ENCODE data around the gene MMP8.

MMP8 gene

GRCh38 chr11:102719620-102720277, 5.0 kb downstream of the MMP8 start:
- no peak for DNase-seq

- no peak for DNase-seq
Observed at GRCh38 chr11:102717280-102717679, 7.5 kb downstream of the MMP8 start.

DNA sequence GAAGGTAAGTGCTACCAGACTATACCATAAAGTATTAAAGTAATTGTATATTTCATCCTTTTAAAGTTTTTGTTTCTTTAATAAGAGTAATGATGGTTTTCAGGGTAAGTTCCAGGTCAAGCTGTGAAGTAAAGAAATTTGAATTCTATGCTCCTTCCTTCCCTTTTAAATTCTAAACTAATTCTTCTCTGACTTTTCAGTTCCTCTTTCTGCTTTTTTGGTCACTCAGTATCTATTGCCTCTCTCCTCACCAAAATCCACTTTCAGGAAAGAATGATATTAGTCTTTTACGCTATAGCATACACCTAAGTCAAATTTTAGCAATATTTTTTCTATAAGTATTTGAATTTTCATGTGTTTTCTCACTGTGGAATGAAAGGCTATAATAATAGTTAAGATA, 8.2 kb downstream of the MMP8 start:
- DNase-seq = no peak

DNA sequence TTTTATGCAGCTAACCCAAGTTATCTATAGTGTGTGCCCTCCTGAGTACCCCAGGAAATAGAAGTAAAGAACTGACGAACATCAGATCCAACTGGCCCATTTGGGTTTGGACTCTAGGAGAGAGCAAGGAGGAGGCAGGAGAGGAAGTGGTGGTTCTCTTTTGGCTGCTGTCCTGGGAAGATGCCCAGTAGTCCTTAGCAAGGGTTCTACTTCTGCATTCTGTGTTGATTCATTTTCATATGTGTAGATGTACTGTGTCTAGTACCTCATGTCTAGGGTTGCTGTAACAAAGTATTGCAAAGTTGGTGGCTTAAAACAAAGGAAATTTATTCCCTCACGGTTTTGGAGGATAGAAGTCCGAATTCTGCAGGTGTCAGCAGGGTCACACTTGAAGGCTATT, 12.6 kb downstream of the MMP8 start:
- DNase-seq = no peak

DNA sequence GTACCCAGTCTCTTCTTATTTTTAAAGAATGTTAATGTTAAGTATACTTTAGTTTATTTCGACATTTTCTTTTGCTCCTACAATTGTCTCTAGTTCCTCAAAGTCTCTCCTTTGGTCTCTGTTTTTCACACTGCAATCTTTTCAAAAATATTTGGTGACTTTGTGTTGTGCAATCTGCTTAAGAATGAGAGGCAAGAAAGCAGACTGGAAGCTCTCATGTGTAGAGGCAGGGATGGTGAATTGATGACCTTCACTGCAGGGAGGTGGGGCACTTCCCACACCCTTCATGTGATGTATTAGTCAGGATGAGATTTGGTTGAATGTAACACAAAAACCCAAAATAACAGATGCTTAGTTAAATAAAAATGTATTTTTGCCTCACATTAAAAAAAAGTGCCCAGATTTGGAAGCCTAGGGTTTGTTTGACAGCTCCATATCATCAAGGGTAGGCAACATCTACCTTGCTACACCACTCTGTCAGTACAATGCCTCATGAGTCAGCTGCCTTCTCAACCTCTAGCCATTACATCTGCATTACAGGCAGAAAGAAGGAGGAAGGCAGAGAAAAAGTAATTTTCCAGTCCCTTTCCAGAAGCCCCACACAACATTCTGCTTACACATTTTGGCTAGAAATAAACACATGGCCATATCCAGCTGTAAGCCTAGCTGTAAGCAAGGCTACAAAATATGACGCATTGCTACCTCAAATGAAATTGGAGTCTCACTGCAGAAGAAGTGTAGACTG, 15.4 kb downstream of the MMP8 start:
- DNase-seq = no peak

- no peak for DNase-seq
Observed at GRCh38 chr11:102708654-102709053, 16.1 kb downstream of the MMP8 start.

- no peak for DNase-seq
Observed at GRCh38 chr11:102705626-102706025, 19.1 kb downstream of the MMP8 start, which contains the start of gene MMP27. TSS of gene MMP27 (minus strand) at chr11:102705769. CDS start at chr11:102705714, 55 bp downstream.

- DNase-seq = no peak
Observed at GRCh38 chr11:102704841-102705240, 19.9 kb downstream of the MMP8 start.

DNA sequence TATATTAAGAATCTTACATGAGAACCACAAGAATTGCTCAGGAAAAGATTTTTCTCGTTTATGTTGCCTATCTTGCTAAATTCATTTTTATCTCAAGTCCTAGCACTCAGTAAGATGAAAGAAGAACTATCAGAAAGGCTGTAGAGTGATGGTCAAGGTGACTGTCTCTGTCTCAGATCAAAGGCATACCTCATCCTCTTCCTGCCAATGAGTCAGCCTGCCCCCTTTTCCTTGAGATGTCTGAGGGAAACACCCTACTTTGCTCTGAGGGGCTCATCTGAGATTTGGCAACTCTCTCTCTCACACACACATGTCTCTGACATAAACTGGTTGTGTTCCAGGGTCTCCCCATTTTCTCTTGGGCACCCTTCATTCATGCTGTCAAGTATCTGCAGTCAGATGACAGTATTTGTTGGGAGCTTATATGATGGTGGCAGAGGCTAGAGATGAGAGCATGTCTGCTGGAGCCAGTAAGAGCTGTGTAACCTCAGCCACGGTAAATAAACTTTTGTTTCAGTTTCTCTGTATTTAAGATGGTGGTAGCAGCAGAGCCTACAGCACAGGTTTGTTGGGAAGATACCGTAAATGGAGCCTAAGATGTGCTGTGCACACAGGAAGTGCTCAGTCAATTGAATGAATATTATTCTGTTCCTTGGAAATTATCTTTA, 20.8 kb downstream of the MMP8 start:
- DNase-seq = no peak

GRCh38 chr11:102695201-102695600, 29.6 kb downstream of the MMP8 start:
- DNase-seq = no peak

- DNase-seq = no peak
Observed at GRCh38 chr11:102685754-102686153, 39.0 kb downstream of the MMP8 start.

DNA sequence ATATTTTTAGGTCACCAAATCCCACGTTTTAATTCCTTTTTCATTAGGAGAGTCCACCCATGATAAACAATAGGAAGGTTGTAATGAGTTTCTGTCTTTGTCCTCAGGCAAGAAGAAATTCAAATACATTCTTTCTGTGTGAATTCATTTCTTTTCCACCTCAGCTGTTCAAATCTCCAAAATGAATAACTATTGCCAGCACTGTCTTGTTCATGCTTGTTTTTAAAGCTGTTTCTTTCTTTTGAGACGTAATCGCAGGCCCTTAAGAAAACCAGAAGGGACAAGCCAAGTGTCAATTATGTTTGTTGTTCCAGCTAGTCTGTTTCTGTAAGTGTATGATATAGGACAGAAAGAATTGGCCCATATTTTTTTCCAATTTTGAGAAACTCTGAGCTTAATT, 39.4 kb downstream of the MMP8 start:
- no peak for DNase-seq

GRCh38 chr11:102683277-102683676, 41.5 kb downstream of the MMP8 start:
- no peak for DNase-seq

- no peak for DNase-seq
Observed at GRCh38 chr11:102680945-102681344, 43.8 kb downstream of the MMP8 start.

- DNase-seq = no peak
Observed at GRCh38 chr11:102678022-102678421, 46.7 kb downstream of the MMP8 start.

GRCh38 chr11:102676084-102676483, 48.7 kb downstream of the MMP8 start:
- no peak for DNase-seq

DNA sequence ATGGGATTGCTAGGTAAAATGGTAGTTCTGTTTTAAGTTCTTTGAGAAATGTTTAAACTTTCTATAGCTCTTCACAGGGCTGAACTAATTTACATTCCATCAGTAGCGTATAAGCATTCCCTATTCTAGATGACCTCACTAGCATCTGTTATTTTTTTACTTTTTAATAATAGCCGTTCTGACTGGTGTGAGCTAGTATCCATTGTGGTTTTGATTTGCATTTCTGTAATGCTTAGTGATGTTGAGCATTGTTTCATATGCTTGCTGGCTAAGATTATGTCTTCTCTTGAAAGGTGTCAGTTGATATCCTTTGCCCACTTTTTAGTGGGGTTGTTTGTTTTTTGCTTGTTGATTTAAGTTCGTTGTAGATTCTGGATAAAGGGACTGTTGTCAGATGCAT, 55.1 kb downstream of the MMP8 start:
- DNase-seq = no peak

- no peak for DNase-seq
Observed at GRCh38 chr11:102666331-102666957, 58.3 kb downstream of the MMP8 start.

GRCh38 chr11:102664001-102664752, 60.6 kb downstream of the MMP8 start:
- no peak for DNase-seq

- DNase-seq = no peak
Observed at GRCh38 chr11:102662607-102663006, 62.1 kb downstream of the MMP8 start.
